ENCODE measurements around the gene LRCOL1.

The LRCOL1 gene

GRCh38 chr12:132562489-132563021 is 47.8 kb downstream of the LRCOL1 start:
- no peak for DNase-seq

- no peak for DNase-seq
Observed at GRCh38 chr12:132561427-132562156, 48.8 kb downstream of the LRCOL1 start.

- peak; percentile 74 for DNase-seq
Observed at GRCh38 chr12:132560614-132561426, 49.6 kb downstream of the LRCOL1 start.

GRCh38 chr12:132560364-132560613 is 50.1 kb downstream of the LRCOL1 start:
- no peak for DNase-seq

- no peak for DNase-seq
Observed at GRCh38 chr12:132559652-132560363, 50.6 kb downstream of the LRCOL1 start.

GRCh38 chr12:132558861-132559623 is 51.3 kb downstream of the LRCOL1 start:
- no peak for DNase-seq

GRCh38 chr12:132558042-132558856 is 52.1 kb downstream of the LRCOL1 start:
- no peak for DNase-seq

GRCh38 chr12:132557291-132558015 is 52.9 kb downstream of the LRCOL1 start:
- DNase-seq, result no peak

- DNase-seq, result no peak
Observed at GRCh38 chr12:132556801-132557200, 53.6 kb downstream of the LRCOL1 start.

GRCh38 chr12:132556216-132556615 is 54.2 kb downstream of the LRCOL1 start:
- no peak for DNase-seq

- DNase-seq, result no peak
Observed at GRCh38 chr12:132555686-132556085, 54.7 kb downstream of the LRCOL1 start.

- no peak for DNase-seq
Observed at GRCh38 chr12:132554845-132555630, 55.3 kb downstream of the LRCOL1 start.
